Upper lobe of right lung (tissue), 1 donor: ENCODE data around the gene PLCZ1. TPM values are rescaled to one million over a fixed set of nuclear protein-coding genes. Genes with fewer than 3 reads are reported as not detected.
"Not testable (repeated sequence)": the region's sequence is repeated elsewhere in the genome, so short reads cannot be mapped to it uniquely, and the experiment has no call there.

Experiments used
- ATAC-seq: fragments of 200-7000 bp; cut with Tn5 transposase; one replicate; pipeline ENCODE4 v1.9.1; 2020; ENCODE audit warnings: mild to moderate bottlenecking, moderate library complexity
- DNase-seq: peaks from one replicate; pipeline ENCODE4 v3.0.0-alpha.2; 2020
- H3K27ac ChIP-seq: fragments of 200-600 bp; one replicate; pipeline ENCODE4 v1.8.0; 2022
- H3K27me3 ChIP-seq: fragments of 200-600 bp; one replicate; pipeline ENCODE4 v1.8.0; 2022; ENCODE audit warnings: mild to moderate bottlenecking
- H3K36me3 ChIP-seq: fragments of 200-600 bp; one replicate; pipeline ENCODE4 v1.8.0; 2022
- H3K4me1 ChIP-seq: fragments of 200-600 bp; one replicate; pipeline ENCODE4 v1.8.0; 2022
- H3K4me3 ChIP-seq: fragments of 200-600 bp; one replicate; pipeline ENCODE4 v1.8.0; 2022; ENCODE audit warnings: mild to moderate bottlenecking
- H3K9me3 ChIP-seq: fragments of 200-600 bp; one replicate; pipeline ENCODE4 v1.8.0; 2022
- intact Hi-C: fragments of 100-400 bp; cut with DNase I; formaldehyde crosslinking; loops from one replicate; pipeline ENCODE4 v1.11.0; 2022
- long read RNA-seq: library from polyadenylated mRNA; unstranded; transcript quantifications from one replicate; pipeline ENCODE4 v2.0.0, GENCODE V29; 2021
- total RNA-seq: library from RNA; stranded (reverse); fragmentation: NEBNext Ultra II Directional; extraction: Animal tissue kit (Norgen Biotek cat#: 25700); gene quantifications from one replicate; pipeline ENCODE4 v1.2.1, GENCODE V29; 2021
- TF ChIP-seq, protein P1 (sequence below): fragments of 200-600 bp; IDR thresholded peaks from one replicate; pipeline ENCODE4 v1.8.0; 2022; ENCODE audit warnings: antibody characterized with exemption
- donor health status: DM: no; HTN: yes; CAD: no; lungs with severe emphysema.

Gene PLCZ1, protein sequence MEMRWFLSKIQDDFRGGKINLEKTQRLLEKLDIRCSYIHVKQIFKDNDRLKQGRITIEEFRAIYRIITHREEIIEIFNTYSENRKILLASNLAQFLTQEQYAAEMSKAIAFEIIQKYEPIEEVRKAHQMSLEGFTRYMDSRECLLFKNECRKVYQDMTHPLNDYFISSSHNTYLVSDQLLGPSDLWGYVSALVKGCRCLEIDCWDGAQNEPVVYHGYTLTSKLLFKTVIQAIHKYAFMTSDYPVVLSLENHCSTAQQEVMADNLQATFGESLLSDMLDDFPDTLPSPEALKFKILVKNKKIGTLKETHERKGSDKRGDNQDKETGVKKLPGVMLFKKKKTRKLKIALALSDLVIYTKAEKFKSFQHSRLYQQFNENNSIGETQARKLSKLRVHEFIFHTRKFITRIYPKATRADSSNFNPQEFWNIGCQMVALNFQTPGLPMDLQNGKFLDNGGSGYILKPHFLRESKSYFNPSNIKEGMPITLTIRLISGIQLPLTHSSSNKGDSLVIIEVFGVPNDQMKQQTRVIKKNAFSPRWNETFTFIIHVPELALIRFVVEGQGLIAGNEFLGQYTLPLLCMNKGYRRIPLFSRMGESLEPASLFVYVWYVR
- not detected for total RNA-seq
- long read RNA-seq, result 0 reads

DNA sequence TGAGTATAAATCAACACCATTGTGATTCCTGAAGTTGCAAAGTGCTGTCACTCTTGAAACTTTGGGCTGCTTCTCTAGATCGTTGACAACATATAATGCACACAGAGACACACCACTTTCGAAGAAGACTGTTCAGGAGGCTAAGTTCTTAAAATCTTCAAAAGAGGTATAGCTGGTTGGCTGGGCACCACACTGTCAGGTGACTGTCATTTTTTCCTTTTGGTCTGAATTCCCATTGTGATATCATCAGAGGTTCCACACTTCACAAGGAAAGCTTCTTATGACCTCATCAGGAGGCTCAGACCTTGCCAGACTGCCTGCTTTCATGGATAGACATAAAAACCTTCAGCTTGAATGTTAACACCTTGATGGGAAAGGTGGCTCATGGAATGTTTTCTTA is at the start of gene PLCZ1, which contains the start of gene CAPZA3:
PLCZ1 (minus strand) TSS at position 194 of the 400 bp plus-strand sequence. CDS start 641 bp downstream, outside the sequence.
CAPZA3 (plus strand) TSS at position 301 of the 400 bp plus-strand sequence. CDS start 150 bp downstream, outside the sequence.
- Histone ChIP-seq H3K36me3 (no peaks in the 10 kb centered on the region), H3K27ac (no peak within 1 kb of the TSS), H3K27me3 (no peaks in the 10 kb centered on the region), H3K9me3 (no peaks in the 10 kb centered on the region), H3K4me3 (no peak within 1 kb of the TSS), H3K4me1 (no peaks in the 10 kb centered on the region)
- TF ChIP-seq, protein P1, sequence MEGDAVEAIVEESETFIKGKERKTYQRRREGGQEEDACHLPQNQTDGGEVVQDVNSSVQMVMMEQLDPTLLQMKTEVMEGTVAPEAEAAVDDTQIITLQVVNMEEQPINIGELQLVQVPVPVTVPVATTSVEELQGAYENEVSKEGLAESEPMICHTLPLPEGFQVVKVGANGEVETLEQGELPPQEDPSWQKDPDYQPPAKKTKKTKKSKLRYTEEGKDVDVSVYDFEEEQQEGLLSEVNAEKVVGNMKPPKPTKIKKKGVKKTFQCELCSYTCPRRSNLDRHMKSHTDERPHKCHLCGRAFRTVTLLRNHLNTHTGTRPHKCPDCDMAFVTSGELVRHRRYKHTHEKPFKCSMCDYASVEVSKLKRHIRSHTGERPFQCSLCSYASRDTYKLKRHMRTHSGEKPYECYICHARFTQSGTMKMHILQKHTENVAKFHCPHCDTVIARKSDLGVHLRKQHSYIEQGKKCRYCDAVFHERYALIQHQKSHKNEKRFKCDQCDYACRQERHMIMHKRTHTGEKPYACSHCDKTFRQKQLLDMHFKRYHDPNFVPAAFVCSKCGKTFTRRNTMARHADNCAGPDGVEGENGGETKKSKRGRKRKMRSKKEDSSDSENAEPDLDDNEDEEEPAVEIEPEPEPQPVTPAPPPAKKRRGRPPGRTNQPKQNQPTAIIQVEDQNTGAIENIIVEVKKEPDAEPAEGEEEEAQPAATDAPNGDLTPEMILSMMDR, result no peak
- intact Hi-C loops, result no loop called here
- ATAC-seq (no peak), DNase-seq (no peak)

DNA sequence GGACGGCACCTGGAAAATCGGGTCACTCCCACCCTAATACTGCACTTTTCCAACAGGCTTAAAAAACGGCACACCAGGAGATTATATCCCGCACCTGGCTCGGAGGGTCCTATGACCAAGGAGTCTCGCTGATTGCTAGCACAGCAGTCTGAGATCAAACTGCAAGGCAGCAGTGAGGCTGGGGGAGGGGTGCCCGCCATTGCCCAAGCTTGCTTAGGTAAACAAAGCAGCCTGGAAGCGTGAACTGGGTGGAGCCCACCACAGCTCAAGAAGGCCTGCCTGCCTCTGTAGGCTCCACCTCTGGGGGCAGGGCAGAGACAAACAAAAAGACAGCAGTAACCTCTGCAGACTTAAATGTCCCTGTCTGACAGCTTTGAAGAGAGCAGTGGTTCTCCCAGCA is 47.7 kb upstream of the PLCZ1 start:
- intact Hi-C loops, DNase-seq, H3K27me3 ChIP-seq, ATAC-seq, H3K4me1 ChIP-seq, H3K4me3 ChIP-seq, H3K9me3 ChIP-seq, H3K27ac ChIP-seq, H3K36me3 ChIP-seq: not testable (repeated sequence)

DNA sequence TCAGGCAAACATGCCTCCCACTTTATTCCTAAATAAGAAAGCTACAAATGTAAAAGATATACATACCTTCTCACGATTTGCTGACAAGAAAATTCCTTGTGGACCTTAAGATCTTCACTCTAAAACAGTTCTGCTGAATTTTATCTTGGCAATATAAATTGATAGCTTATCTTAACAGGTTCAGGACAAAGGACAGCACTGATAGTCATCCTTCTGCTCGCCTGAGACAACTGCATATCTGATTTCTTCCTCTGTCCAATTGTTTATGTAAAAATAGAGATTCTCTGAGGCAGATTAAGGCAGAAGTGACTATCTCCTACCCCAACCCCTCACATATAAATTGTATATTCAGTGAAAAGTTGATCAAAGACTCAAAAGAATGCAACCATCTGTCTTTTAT is 45.0 kb upstream of the PLCZ1 start:
- TF ChIP-seq, protein P1, result no peak
- intact Hi-C loops, result no loop called here
- H3K4me3 ChIP-seq, result no peak overlapping the region

DNA sequence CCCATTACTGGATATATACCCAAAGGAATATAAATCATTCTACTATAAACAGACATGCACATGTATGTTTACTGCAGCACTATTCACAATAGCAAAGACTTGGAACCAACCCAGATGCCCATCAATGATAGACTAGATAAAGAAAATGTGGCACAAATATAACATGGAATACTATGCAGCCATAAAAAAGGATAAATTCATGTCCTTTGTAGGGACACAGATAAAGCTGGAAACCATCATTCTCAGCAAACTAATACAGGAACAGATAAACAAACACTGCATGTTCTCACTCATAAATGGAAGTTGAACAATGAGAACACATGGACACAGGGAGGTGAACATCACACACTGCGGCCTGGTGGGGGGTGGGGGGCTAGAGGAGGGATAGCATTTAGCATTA is 28.7 kb upstream of the PLCZ1 start:
- H3K4me3 ChIP-seq, ATAC-seq, H3K4me1 ChIP-seq, H3K27ac ChIP-seq, DNase-seq, intact Hi-C loops, H3K27me3 ChIP-seq, H3K9me3 ChIP-seq, H3K36me3 ChIP-seq: not testable (repeated sequence)

More for the DNA sequence above, 45.0 kb upstream of the PLCZ1 start:
- H3K27me3 ChIP-seq, result no peaks in the 10 kb centered on the region
- no peaks in the 10 kb centered on the region for H3K9me3 ChIP-seq
- H3K4me1 ChIP-seq, result no peaks in the 10 kb centered on the region
- H3K27ac ChIP-seq, result no peak overlapping the region
- no peaks in the 10 kb centered on the region for H3K36me3 ChIP-seq
- DNase-seq (no peak), ATAC-seq (no peak)

DNA sequence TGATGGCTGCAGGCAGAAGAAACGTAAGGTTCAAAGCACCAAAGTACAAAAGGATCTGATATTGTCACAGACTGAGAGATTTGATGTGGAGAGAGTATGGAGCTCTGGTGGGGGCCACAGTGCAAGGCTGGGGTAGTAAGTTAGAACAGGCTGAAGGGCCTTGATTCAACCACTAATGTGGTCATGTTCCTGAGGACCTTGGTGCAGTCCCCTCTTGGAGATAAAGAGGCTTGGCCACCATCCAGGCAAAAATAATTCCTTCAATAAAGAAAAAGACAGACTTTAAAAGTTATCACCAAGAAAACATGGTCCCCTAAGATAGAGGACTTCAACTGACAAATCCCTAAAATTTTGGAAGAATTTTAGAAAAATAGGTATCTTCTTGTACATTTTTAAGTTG is 17.5 kb upstream of the PLCZ1 start:
- Histone ChIP-seq H3K4me3 (no peak overlapping the region), H3K27me3 (no peaks in the 10 kb centered on the region), H3K27ac (no peak overlapping the region), H3K4me1 (peaks cover 6% of the 10 kb centered on the region), H3K36me3 (no peaks in the 10 kb centered on the region), H3K9me3 (no peaks in the 10 kb centered on the region)
- no peak for ATAC-seq
- intact Hi-C loops, result no loop called here
- TF ChIP-seq, protein P1, result no peak
- no peak for DNase-seq

DNA sequence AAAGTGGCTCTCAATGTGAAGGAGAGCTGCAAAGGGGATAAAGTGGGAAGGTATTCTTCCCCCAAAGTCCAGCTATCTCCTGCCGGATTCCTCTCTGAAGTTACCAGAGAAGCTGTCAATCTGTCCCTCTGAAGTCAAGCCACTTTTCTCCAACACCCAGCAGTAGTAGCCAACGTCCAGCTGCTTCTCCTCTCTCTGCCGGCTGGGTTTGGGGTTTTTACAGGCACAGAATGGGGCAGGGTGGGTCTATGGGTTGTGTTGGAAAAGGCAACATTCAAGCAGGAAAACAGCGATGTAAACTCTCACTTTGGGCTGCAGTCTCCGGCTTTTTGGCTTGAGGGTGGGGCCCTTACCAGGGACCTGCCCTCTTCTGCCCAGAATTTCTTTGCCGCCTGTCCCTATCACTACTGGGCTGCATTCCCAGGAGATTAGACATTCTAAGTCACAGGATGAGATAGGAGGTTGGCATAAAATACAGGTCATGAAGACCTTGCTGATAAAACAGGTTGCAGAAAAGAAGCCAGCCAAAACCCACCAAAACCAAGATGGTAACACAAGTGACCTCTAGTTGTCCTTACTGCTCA is 16.4 kb upstream of the PLCZ1 start:
- Histone ChIP-seq H3K27ac (no peak overlapping the region), H3K27me3 (no peaks in the 10 kb centered on the region), H3K9me3 (no peaks in the 10 kb centered on the region), H3K4me3 (no peak overlapping the region), H3K4me1 (peaks cover 6% of the 10 kb centered on the region), H3K36me3 (no peaks in the 10 kb centered on the region)
- intact Hi-C loops, result loop anchor here (5.0 kb wide), 1 partner anchor 282 kb away; no protein-coding TSS in a partner anchor
- ATAC-seq (no peak), DNase-seq (no peak)
- TF ChIP-seq, protein P1, result no peak
